NCI-H1417 (cell line): ENCODE data around the gene TAP2.

Experiments
- DNase-seq, 3 experiments: peaks; one replicate each; lab custom pipeline; 2025; lab: John Stamatoyannopoulos, UW

Gene TAP2

DNA sequence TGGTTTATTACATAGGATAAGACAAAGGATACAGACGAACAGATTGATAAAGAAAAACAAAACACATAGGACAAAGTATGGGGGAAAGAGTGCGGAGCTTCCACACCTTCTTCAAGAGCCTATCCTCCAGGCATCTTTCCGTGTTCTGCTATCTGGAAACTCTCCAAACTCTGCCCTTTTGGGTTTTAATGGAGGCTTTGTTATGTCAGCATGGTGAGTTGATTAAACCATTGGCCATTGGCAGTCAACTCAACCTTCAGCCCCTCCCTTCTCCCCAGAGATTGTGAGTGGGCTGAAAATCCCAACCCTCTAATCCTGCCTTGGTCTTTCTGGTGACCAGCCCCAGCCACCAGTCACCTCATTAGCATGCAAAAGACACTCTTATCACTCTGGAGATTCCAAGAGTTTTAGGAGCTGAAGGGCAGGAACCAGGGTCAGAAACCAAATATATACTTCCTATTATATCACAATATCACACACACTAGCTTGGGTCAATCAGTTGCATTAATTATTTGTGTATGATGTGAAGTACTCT lies 45.6 kb downstream of the TAP2 start:
- DNase-seq = no peak

DNA sequence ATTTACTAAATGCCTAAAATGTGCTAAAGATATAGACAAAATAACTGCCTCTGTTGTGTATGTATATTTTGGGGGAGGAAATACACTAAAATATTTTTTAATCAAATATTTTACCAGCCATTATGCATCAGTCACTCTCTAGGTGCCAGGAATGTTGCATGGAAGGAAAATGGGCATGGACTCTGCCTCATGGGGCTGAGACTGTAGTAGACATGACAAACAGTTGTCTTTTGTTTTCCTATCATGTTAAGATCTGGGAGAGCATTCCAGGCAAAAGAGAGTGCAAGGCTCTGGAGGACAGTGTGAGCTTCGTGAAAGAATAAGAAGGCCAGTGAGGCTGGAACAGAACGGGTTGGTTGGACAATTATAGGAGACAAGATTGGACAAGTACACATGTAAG lies 48.2 kb downstream of the TAP2 start:
- DNase-seq = no peak
